ENCODE results near the gene FAM200B.

FAM200B gene

DNA sequence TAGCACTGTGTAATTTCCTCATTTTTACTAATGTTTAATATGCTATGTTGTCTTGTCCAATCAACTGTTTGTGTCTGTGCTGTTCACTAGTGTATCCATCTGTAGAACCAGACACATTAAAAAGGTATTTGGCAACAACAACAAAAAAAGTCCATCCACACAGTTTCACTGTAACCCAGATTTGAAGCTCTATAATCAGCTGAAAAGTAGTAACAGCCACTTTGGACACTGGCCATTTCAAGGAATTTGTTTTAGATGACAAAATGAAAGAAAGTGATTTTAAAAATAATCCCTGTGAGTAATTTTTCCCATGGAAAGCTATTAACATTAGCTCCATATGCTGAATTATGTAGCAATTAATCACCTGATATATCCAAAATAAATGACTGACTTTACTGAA lies 24.3 kb upstream of the FAM200B start:
- TF ChIP-seq CTCF (conservative IDR thresholded peaks at IDR 0.05) (no peak), ZFX (IDR thresholded peaks at IDR 0.05) (no peak)
- H3K27ac ChIP-seq, result no peak overlapping the region

GRCh38 chr4:15658136-15658770 lies 23.4 kb upstream of the FAM200B start:
- no peak overlapping the region for H3K27ac ChIP-seq
- no peak for TF ChIP-seq CTCF (conservative IDR thresholded peaks at IDR 0.05)
- no peak for TF ChIP-seq ZFX (IDR thresholded peaks at IDR 0.05)

DNA sequence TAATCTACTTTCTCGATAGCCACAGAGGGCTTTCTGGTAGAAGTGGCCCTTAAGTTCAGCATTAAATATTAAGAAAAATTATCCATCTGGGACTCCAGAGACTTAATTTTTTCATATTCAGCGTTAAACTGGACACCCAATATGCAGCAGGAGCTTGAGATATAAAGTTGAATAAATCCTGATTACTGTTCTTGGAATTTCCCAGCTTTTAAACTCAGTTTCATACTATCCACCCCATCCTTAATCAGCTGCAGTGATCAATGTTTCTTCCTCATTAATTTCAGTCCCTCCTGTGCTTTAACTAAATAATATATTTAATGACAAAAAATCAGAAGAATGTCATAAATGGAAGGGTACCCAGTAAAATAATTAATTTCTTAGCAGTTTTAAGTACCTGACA lies 22.8 kb upstream of the FAM200B start:
- H3K27ac ChIP-seq, result no peak overlapping the region
- TF ChIP-seq ZFX (IDR thresholded peaks at IDR 0.05) (no peak), CTCF (conservative IDR thresholded peaks at IDR 0.05) (no peak)

- TF ChIP-seq ZFX (IDR thresholded peaks at IDR 0.05) (no peak), CTCF (conservative IDR thresholded peaks at IDR 0.05) (no peak)
- H3K27ac ChIP-seq, result no peak overlapping the region
Observed at GRCh38 chr4:15659768-15660570, 21.7 kb upstream of the FAM200B start.

GRCh38 chr4:15665753-15666365 lies 15.8 kb upstream of the FAM200B start:
- TF ChIP-seq ZFX (IDR thresholded peaks at IDR 0.05), result no peak
- no peak for TF ChIP-seq CTCF (conservative IDR thresholded peaks at IDR 0.05)
- H3K27ac ChIP-seq, result no peak overlapping the region

DNA sequence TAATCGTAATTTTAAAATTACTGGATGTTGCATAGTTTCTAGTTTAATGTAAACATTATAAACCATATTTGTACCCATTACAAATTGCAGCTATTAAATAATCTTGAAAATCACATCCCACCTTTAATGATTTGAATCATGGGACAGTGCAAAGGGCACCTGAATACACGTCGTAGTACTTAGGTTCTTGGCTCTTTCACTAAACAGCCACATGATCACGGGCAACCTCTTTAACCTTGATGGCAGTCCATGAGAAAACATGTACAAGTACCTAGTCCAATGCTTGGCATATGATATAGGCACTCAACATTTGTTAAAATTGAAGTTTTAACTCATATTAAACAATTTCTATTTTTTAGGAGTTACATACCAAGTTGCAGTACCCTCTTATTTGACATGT lies 14.6 kb upstream of the FAM200B start:
- H3K27ac ChIP-seq, result no peak overlapping the region
- TF ChIP-seq ZFX (IDR thresholded peaks at IDR 0.05), result no peak
- TF ChIP-seq CTCF (conservative IDR thresholded peaks at IDR 0.05), result no peak
